Measurements from ENCODE around the gene PTPRN2. TPM values are rescaled to one million over a fixed set of nuclear protein-coding genes. Genes with fewer than 3 reads are reported as not detected.
"Not testable (repeated sequence)": the region's sequence is repeated elsewhere in the genome, so short reads cannot be mapped to it uniquely, and the experiment has no call there.

Gene PTPRN2
- total RNA-seq, 1 donor from 2014 or later, result 32.2 TPM

GRCh38 chr7:157981778-157982177, 605.8 kb downstream of the PTPRN2 start:
- TF ChIP-seq, protein P1, sequence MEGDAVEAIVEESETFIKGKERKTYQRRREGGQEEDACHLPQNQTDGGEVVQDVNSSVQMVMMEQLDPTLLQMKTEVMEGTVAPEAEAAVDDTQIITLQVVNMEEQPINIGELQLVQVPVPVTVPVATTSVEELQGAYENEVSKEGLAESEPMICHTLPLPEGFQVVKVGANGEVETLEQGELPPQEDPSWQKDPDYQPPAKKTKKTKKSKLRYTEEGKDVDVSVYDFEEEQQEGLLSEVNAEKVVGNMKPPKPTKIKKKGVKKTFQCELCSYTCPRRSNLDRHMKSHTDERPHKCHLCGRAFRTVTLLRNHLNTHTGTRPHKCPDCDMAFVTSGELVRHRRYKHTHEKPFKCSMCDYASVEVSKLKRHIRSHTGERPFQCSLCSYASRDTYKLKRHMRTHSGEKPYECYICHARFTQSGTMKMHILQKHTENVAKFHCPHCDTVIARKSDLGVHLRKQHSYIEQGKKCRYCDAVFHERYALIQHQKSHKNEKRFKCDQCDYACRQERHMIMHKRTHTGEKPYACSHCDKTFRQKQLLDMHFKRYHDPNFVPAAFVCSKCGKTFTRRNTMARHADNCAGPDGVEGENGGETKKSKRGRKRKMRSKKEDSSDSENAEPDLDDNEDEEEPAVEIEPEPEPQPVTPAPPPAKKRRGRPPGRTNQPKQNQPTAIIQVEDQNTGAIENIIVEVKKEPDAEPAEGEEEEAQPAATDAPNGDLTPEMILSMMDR (conservative IDR thresholded peaks at IDR 0.05), result no peak
- H3K27me3 Mint-ChIP-seq (ENCODE audit: low read depth), result peaks cover 4% of the 10 kb centered on the region
- H3K4me1 Mint-ChIP-seq, result peaks cover 4% of the 10 kb centered on the region
- no peaks in the 10 kb centered on the region for H3K9me3 Mint-ChIP-seq
- H3K36me3 Mint-ChIP-seq (ENCODE audit: low read depth), result no peaks in the 10 kb centered on the region
- H3K27ac Mint-ChIP-seq (ENCODE audit: unreplicated experiment), result no peak overlapping the region
- DNase-seq (ENCODE audit: low read depth, low spot score), result no peak
- H3K4me3 Mint-ChIP-seq, result no peak overlapping the region

- Mint-ChIP-seq H3K4me3 (no peak overlapping the region), H3K4me1 (peaks cover 4% of the 10 kb centered on the region), H3K9me3 (no peaks in the 10 kb centered on the region), H3K27ac (ENCODE audit: unreplicated experiment) (no peak overlapping the region), H3K36me3 (ENCODE audit: low read depth) (no peaks in the 10 kb centered on the region), H3K27me3 (ENCODE audit: low read depth) (peaks cover 4% of the 10 kb centered on the region)
- TF ChIP-seq, protein P1 (conservative IDR thresholded peaks at IDR 0.05), result no peak
- no peak for DNase-seq (ENCODE audit: low read depth, low spot score)
Measured at GRCh38 chr7:157980774-157981173, 606.8 kb downstream of the PTPRN2 start.

DNA sequence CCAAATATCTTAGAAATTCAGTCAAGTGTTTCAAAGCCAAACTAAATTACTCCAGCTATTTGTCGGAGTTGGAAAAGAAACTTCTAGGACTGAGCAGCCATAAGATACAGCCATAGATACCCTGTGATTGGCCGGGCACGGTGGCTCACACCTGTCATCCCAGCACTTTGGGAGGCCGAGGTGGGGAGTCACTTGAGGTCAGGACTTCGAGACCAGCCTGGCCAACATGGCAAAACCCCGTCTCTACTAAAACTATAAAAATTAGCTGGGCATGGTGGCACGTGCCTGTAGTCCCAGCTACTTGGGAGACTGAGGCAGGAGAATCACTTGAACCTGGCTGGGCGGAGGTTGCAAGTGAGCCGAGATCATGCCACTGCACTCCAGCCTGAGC, 607.3 kb downstream of the PTPRN2 start:
- not testable (repeated sequence) for H3K4me3 Mint-ChIP-seq; H3K36me3 Mint-ChIP-seq (ENCODE audit: low read depth); H3K27ac Mint-ChIP-seq (ENCODE audit: unreplicated experiment); DNase-seq (ENCODE audit: low read depth, low spot score); H3K27me3 Mint-ChIP-seq (ENCODE audit: low read depth); H3K9me3 Mint-ChIP-seq; H3K4me1 Mint-ChIP-seq

GRCh38 chr7:157979636-157980340, 607.8 kb downstream of the PTPRN2 start:
- H3K27me3 Mint-ChIP-seq (ENCODE audit: low read depth), result peaks cover 4% of the 10 kb centered on the region
- no peaks in the 10 kb centered on the region for H3K9me3 Mint-ChIP-seq
- no peak overlapping the region for H3K4me3 Mint-ChIP-seq
- DNase-seq (ENCODE audit: low read depth, low spot score), result peak; percentile 41
- TF ChIP-seq, protein P1 (conservative IDR thresholded peaks at IDR 0.05), result peak; percentile 58
- H3K36me3 Mint-ChIP-seq (ENCODE audit: low read depth), result peaks cover 3% of the 10 kb centered on the region
- H3K4me1 Mint-ChIP-seq, result peaks cover 4% of the 10 kb centered on the region
- no peak overlapping the region for H3K27ac Mint-ChIP-seq (ENCODE audit: unreplicated experiment)

DNA sequence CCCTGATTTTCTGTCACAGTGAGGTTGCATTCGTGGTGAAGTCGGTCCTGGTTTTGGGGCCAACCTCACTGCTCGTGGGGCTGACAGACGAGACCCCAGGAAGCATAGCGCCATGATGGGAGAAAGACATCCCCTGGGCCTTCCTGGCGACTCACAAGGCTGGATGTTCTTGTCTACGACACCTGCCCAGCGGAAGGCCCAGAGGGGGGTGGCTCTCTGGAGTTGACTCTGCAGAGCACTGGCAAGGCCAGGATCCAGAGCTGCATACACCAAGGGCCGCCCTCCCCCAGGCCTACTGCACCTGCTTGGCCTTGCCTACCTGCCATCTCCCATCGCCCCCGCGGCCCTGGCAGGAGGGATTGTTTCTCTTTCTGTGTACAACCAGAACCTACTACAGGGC, 608.9 kb downstream of the PTPRN2 start:
- H3K4me3 Mint-ChIP-seq, result no peak overlapping the region
- H3K27ac Mint-ChIP-seq (ENCODE audit: unreplicated experiment), result no peak overlapping the region
- H3K4me1 Mint-ChIP-seq, result peaks cover 4% of the 10 kb centered on the region
- peaks cover 4% of the 10 kb centered on the region for H3K27me3 Mint-ChIP-seq (ENCODE audit: low read depth)
- H3K36me3 Mint-ChIP-seq (ENCODE audit: low read depth), result peaks cover 3% of the 10 kb centered on the region
- no peak for DNase-seq (ENCODE audit: low read depth, low spot score)
- TF ChIP-seq, protein P1 (conservative IDR thresholded peaks at IDR 0.05), result no peak
- no peaks in the 10 kb centered on the region for H3K9me3 Mint-ChIP-seq

DNA sequence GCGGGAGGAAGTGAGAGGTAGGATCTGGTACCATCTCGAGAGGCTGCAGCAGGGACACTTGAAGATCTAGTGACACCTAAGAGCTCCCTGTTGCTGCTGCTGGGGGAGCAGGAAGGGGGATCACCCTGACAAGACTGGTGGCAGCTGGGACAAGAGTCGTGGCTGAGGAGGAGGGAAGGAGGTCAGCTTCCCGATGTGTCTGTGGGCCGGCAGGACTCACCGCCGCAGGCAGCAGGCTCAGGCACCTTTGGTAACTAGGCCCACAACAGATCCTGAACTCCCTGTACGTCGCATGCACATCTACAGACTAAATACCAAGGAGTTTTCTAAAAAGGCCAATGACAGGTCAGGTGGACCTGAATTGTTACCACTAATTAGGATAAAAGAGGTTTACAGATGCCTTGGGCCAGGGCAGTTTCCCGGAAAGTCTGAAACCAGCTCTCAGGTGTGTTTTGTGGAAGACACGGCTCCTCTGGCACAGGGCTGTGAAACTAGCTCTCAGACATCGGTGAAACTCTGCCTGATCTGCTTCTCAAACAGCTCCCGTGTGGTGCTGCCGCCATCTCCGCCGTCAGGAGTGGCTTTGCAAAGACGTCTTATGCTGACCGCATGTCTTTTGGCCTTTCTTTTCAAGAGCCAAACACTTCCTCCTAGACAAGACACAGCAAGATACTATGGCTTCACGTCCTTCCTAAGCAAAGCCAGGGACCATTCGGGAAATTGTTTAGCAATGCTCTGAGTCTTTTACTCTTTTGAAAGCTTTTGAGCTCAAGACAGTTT, 609.7 kb downstream of the PTPRN2 start:
- H3K4me3 Mint-ChIP-seq, result no peak overlapping the region
- DNase-seq (ENCODE audit: low read depth, low spot score), result no peak
- TF ChIP-seq, protein P1 (conservative IDR thresholded peaks at IDR 0.05), result no peak
- peaks cover 4% of the 10 kb centered on the region for H3K27me3 Mint-ChIP-seq (ENCODE audit: low read depth)
- no peak overlapping the region for H3K27ac Mint-ChIP-seq (ENCODE audit: unreplicated experiment)
- peaks cover 4% of the 10 kb centered on the region for H3K4me1 Mint-ChIP-seq
- no peaks in the 10 kb centered on the region for H3K9me3 Mint-ChIP-seq
- peaks cover 3% of the 10 kb centered on the region for H3K36me3 Mint-ChIP-seq (ENCODE audit: low read depth)
